ENCODE data around the gene MRAS. TPM values are rescaled to one million over a fixed set of nuclear protein-coding genes. Genes with fewer than 3 reads are reported as not detected.

MRAS gene
- polyA plus RNA-seq, 1 donor (not counting 4 experiments of a cell fraction or from before 2014, with no cell fraction given): 7.7 TPM

DNA sequence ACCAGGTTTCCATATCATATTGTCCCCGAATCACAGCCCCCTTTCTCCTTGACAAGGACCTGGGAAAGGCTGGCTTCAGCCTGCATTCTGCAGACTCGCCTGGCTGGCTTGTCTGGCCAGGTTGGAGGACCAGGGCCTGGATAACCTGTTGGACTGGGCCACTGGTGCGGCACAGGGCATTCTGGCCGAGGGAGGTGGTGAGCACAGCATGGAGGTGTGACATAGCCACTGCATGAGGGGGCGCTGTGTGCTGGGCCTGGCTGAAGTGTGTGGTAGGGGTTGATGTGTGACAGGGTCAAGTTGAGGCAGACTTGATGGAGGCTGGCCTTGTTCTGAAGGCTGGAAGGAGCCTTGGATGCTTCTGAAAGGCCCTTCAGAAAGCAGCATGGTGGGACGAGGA is 88.9 kb downstream of the MRAS start:
- no peak for FAIRE-seq
- H3K27ac ChIP-seq (ENCODE audit: control insufficient read depth, insufficient read depth, low read length): no peak overlapping the region
- H3K27me3 ChIP-seq (ENCODE audit: control insufficient read depth, extremely low read depth, insufficient read depth, low read length): peaks cover 24% of the 10 kb centered on the region
- no peaks in the 10 kb centered on the region for H3K36me3 ChIP-seq (ENCODE audit: control insufficient read depth in 2 of 2, extremely low read depth in 1 of 2, insufficient read depth in 2 of 2, low read length in 2 of 2)
- no peaks in the 10 kb centered on the region for H3K79me2 ChIP-seq (ENCODE audit: control insufficient read depth, insufficient read depth, low read length)
- H4K20me1 ChIP-seq (ENCODE audit: control insufficient read depth, extremely low read depth, insufficient read depth, low read length): no peaks in the 10 kb centered on the region
- no peak overlapping the region for H3K9ac ChIP-seq (ENCODE audit: control insufficient read depth, extremely low read depth, insufficient read depth, low read length)
- peaks cover 8% of the 10 kb centered on the region for H3K4me1 ChIP-seq (ENCODE audit: control insufficient read depth, extremely low read depth, insufficient read depth, low read length)
- TF ChIP-seq, protein P1, sequence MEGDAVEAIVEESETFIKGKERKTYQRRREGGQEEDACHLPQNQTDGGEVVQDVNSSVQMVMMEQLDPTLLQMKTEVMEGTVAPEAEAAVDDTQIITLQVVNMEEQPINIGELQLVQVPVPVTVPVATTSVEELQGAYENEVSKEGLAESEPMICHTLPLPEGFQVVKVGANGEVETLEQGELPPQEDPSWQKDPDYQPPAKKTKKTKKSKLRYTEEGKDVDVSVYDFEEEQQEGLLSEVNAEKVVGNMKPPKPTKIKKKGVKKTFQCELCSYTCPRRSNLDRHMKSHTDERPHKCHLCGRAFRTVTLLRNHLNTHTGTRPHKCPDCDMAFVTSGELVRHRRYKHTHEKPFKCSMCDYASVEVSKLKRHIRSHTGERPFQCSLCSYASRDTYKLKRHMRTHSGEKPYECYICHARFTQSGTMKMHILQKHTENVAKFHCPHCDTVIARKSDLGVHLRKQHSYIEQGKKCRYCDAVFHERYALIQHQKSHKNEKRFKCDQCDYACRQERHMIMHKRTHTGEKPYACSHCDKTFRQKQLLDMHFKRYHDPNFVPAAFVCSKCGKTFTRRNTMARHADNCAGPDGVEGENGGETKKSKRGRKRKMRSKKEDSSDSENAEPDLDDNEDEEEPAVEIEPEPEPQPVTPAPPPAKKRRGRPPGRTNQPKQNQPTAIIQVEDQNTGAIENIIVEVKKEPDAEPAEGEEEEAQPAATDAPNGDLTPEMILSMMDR (optimal IDR thresholded peaks at IDR 0.05 in 1 of 3, IDR thresholded peaks at IDR 0.05 in 1 of 3, conservative IDR thresholded peaks at IDR 0.05 in 1 of 3; ENCODE audit: extremely low read depth in 1 of 3, insufficient read depth in 2 of 3, low read length in 3 of 3): no peak
- no peak for TF ChIP-seq EZH2 (IDR thresholded peaks at IDR 0.05; ENCODE audit: low read length)
- dilution Hi-C loops (cut with MboI; ENCODE audit: extremely low pct_ligation_motif_present, low sequenced_read_pairs): no loop called here
- no peaks in the 10 kb centered on the region for H3K9me3 ChIP-seq (ENCODE audit: control insufficient read depth, low read depth, low read length)
- H3K4me2 ChIP-seq (ENCODE audit: control insufficient read depth, extremely low read depth, insufficient read depth, low read depth, low read length): no peak overlapping the region
- no peaks in the 10 kb centered on the region for H3K9me1 ChIP-seq (ENCODE audit: control insufficient read depth, extremely low read depth, insufficient read depth, low read length)
- H2AFZ ChIP-seq (ENCODE audit: control insufficient read depth, low read length): no peak overlapping the region
- no peak for DNase-seq (ENCODE audit: low read depth, low spot score)
- no peak overlapping the region for H3K4me3 ChIP-seq (ENCODE audit: control insufficient read depth in 2 of 3, extremely low read depth in 1 of 3, insufficient read depth in 2 of 3, low read depth in 1 of 3, low read length in 3 of 3)

DNA sequence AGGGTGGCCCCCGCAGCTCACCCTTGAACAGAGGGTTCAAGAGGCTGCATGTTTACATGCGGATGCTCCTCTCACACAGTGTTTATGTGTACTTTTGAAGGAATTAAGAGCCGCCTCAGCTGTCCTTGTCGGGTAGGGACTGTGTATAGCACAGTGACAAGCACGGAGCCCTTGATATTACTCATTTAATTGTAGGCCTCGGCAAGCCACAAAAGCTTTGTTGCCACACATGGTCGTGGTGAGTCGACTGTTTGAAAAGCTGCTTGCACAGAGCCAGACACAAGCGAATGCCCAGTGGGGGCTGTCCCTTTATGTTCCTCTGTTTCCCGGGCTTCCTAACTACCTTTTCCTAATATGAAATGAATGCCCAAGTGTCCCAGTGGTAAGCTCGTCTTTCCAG is 90.5 kb downstream of the MRAS start:
- no peaks in the 10 kb centered on the region for H3K79me2 ChIP-seq (ENCODE audit: control insufficient read depth, insufficient read depth, low read length)
- H3K4me1 ChIP-seq (ENCODE audit: control insufficient read depth, extremely low read depth, insufficient read depth, low read length): peaks cover 8% of the 10 kb centered on the region
- no peaks in the 10 kb centered on the region for H4K20me1 ChIP-seq (ENCODE audit: control insufficient read depth, extremely low read depth, insufficient read depth, low read length)
- H3K36me3 ChIP-seq (ENCODE audit: control insufficient read depth in 2 of 2, extremely low read depth in 1 of 2, insufficient read depth in 2 of 2, low read length in 2 of 2): no peaks in the 10 kb centered on the region
- TF ChIP-seq, protein P1 (optimal IDR thresholded peaks at IDR 0.05 in 1 of 3, IDR thresholded peaks at IDR 0.05 in 1 of 3, conservative IDR thresholded peaks at IDR 0.05 in 1 of 3; ENCODE audit: extremely low read depth in 1 of 3, insufficient read depth in 2 of 3, low read length in 3 of 3): no peak
- no peak for TF ChIP-seq EZH2 (IDR thresholded peaks at IDR 0.05; ENCODE audit: low read length)
- H3K4me3 ChIP-seq (ENCODE audit: control insufficient read depth in 2 of 3, extremely low read depth in 1 of 3, insufficient read depth in 2 of 3, low read depth in 1 of 3, low read length in 3 of 3): no peak overlapping the region
- H3K9me3 ChIP-seq (ENCODE audit: control insufficient read depth, low read depth, low read length): no peaks in the 10 kb centered on the region
- H3K27ac ChIP-seq (ENCODE audit: control insufficient read depth, insufficient read depth, low read length): no peak overlapping the region
- DNase-seq (ENCODE audit: low read depth, low spot score): no peak
- H3K27me3 ChIP-seq (ENCODE audit: control insufficient read depth, extremely low read depth, insufficient read depth, low read length): peaks cover 21% of the 10 kb centered on the region
- no peaks in the 10 kb centered on the region for H3K9me1 ChIP-seq (ENCODE audit: control insufficient read depth, extremely low read depth, insufficient read depth, low read length)
- H3K4me2 ChIP-seq (ENCODE audit: control insufficient read depth, extremely low read depth, insufficient read depth, low read depth, low read length): no peak overlapping the region
- FAIRE-seq: no peak
- H2AFZ ChIP-seq (ENCODE audit: control insufficient read depth, low read length): no peak overlapping the region
- dilution Hi-C loops (cut with MboI; ENCODE audit: extremely low pct_ligation_motif_present, low sequenced_read_pairs): no loop called here
- H3K9ac ChIP-seq (ENCODE audit: control insufficient read depth, extremely low read depth, insufficient read depth, low read length): no peak overlapping the region
